Ovary (tissue), 9 donors: ENCODE results near the gene PLCB4. TPM values are rescaled to one million over a fixed set of nuclear protein-coding genes. Genes with fewer than 3 reads are reported as not detected.

ENCODE experiments used
- DNase-seq, 5 donors: peaks; one replicate each; pipeline ENCODE4 v3.0.0-alpha.2; 2019 to 2020
- H3K27ac ChIP-seq, 2 donors: fragments of 200-600 bp; one replicate each; pipeline versions ENCODE4 v1.5.1 to v1.8.0; 2019 to 2022
- H3K27me3 ChIP-seq: fragments of 200-600 bp; one replicate; pipeline ENCODE4 v1.8.0; 2022
- H3K36me3 ChIP-seq: fragments of 200-600 bp; sonication (generic); one replicate; pipeline ENCODE4 v1.5.1; 2019
- H3K4me1 ChIP-seq: one replicate; pipeline ENCODE4 v1.8.1; 2013; ENCODE audit warnings: mild to moderate bottlenecking, moderate library complexity; ENCODE audit not compliant: insufficient read depth
- H3K4me3 ChIP-seq: fragments of 200-600 bp; sonication (generic); one replicate; pipeline ENCODE4 v1.5.1; 2017
- H3K9me3 ChIP-seq, 2 donors: fragments of 200-600 bp in 1 of 2; sonication (generic) in 1 of 2; one replicate each; pipeline versions ENCODE4 v1.5.1 to v1.8.1; 2013 to 2019; ENCODE audit warnings: mild to moderate bottlenecking in 1 of 2, moderate library complexity in 1 of 2
- EP300 ChIP-seq: sonication (generic); formaldehyde crosslinking; IDR thresholded peaks from one replicate; pipeline ENCODE4 v1.6.1; 2017; ENCODE audit warnings: antibody characterized with exemption
- POLR2A ChIP-seq: fragments of 450-650 bp; IDR thresholded peaks from one replicate; pipeline ENCODE4 v1.6.1; 2017; ENCODE audit warnings: antibody characterized with exemption, mild to moderate bottlenecking, moderate library complexity
- WGBS, 3 donors: extraction: QIAGEN DNeasy Blood & Tissue Kit in 1 of 3; methylation state at CpG; one replicate each; pipeline versions ENCODE4 v1.1.5 to v1.1.7; 2013 to 2017; 5-methylcytosine and 5-hydroxymethylcytosine counted together
- intact Hi-C, 4 donors: fragments of 100-400 bp; cut with DNase I; formaldehyde crosslinking; loops; one replicate each; pipeline versions ENCODE4 v1.11.0 to v1.15.1; 2022 to 2023
- polyA plus RNA-seq, 2 donors: library from polyadenylated mRNA; stranded (reverse); fragments of 200-250 nt in 1 of 2; fragments of 350-450 nt in 1 of 2; fragmentation: Illumina TruSeq in 1 of 2; extraction: RNeasy Lipid Tissue Mini Kit (QIAGEN cat#74804) in 1 of 2; gene quantifications; one replicate each; pipeline ENCODE4 v1.2.3, GENCODE V29; 2013 to 2014
- total RNA-seq, 7 donors: library from RNA; depleted of rRNA in 2 of 7; stranded (reverse); fragments of >200 nt in 2 of 7; fragmentation: NEBNext Ultra II Directional in 3 of 7; extraction: Animal tissue kit (Norgen Biotek cat#: 25700) in 3 of 7; gene quantifications; one replicate each; pipeline versions ENCODE4 v1.1.0 to v1.2.4, GENCODE V29; 2016 to 2023
- TF ChIP-seq, protein P1 (sequence below), 3 donors: fragments of 450-650 bp in 2 of 3; fragments of 200-600 bp in 1 of 3; IDR thresholded peaks; one replicate each; pipeline versions ENCODE4 v1.5.1 to v1.8.0; 2016 to 2022; ENCODE audit warnings: antibody characterized with exemption in 3 of 3, mild to moderate bottlenecking in 1 of 3
- donor health status: DM: no; HTN: no; CAD: no; lungs with moderate emphysema.
- donor health status: DM: no; HTN: no; CAD: no.
- donor health status: Bipolar disorder and iron deficiency.
- donor health status: DM: yes; HTN: yes; CAD: no.
- donor health status: DM: no; HTN: no; CAD: no.
- donor health status: DM: yes; HTN: yes; CAD: no.

PLCB4 gene
- total and polyA plus RNA-seq, 9 donors = 2.8 to 11.8 (median 5.6) TPM

DNA sequence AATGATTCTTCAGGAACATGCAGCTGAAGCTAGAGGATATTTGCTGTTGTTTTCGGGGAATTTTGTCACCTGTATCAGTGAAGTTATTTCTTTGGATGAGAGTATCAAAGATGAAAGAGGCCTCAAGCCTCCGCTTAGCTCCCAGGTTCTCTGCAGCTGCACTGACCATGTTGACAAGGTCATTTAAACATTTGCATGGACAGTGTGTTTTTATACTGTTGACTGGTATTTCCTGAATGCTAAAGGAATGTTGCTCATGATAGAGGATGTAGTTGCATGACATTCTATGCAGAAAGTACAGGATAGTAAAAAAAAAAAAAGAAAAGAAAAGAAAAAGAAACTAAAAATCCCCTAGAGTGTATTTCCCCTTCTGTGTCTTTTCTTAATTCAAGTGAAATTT is 279.9 kb downstream of the PLCB4 start:
- no peaks in the 10 kb centered on the region for H3K9me3 ChIP-seq
- DNase-seq = no peak
- H3K27me3 ChIP-seq = no peaks in the 10 kb centered on the region
- no peak overlapping the region for H3K27ac ChIP-seq
- intact Hi-C loops = no loop called here
- H3K4me3 ChIP-seq = no peak overlapping the region
- H3K4me1 ChIP-seq = no peaks in the 10 kb centered on the region
- WGBS, 3 donors = 82 to 91% (median 88%) methylated on average over 2 of the region's 2 CpGs
- TF ChIP-seq POLR2A (no peak), EP300 (no peak)
- TF ChIP-seq, protein P1, sequence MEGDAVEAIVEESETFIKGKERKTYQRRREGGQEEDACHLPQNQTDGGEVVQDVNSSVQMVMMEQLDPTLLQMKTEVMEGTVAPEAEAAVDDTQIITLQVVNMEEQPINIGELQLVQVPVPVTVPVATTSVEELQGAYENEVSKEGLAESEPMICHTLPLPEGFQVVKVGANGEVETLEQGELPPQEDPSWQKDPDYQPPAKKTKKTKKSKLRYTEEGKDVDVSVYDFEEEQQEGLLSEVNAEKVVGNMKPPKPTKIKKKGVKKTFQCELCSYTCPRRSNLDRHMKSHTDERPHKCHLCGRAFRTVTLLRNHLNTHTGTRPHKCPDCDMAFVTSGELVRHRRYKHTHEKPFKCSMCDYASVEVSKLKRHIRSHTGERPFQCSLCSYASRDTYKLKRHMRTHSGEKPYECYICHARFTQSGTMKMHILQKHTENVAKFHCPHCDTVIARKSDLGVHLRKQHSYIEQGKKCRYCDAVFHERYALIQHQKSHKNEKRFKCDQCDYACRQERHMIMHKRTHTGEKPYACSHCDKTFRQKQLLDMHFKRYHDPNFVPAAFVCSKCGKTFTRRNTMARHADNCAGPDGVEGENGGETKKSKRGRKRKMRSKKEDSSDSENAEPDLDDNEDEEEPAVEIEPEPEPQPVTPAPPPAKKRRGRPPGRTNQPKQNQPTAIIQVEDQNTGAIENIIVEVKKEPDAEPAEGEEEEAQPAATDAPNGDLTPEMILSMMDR (IDR thresholded peaks at IDR 0.05) = no peak
- no peaks in the 10 kb centered on the region for H3K36me3 ChIP-seq

DNA sequence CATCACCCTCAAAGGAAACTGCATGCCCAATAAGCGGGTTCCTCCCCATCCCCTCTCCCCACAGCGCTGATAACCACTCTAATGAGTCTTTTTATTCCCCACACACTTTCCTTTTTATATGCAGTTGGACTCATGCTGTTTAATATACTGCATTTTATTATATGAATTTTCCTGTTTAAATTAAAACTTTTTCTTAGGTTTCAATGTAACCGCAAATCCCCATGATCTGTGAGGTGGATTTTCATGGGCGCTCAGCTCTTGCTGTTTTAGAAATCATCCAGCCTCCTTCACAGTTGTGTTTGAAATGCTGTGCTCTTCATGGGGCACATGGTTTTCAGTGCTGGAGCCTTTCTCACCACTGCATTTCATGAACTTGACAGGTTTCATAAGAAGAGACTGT is 280.4 kb downstream of the PLCB4 start:
- intact Hi-C loops = no loop called here
- no peak for DNase-seq
- H3K27me3 ChIP-seq = no peaks in the 10 kb centered on the region
- no peak overlapping the region for H3K4me3 ChIP-seq
- no peak for TF ChIP-seq EP300
- TF ChIP-seq, protein P1 (IDR thresholded peaks at IDR 0.05) = no peak
- no peak for TF ChIP-seq POLR2A
- H3K9me3 ChIP-seq = no peaks in the 10 kb centered on the region
- H3K36me3 ChIP-seq = no peaks in the 10 kb centered on the region
- WGBS, 3 donors = 95 to 98% (median 96%) methylated on average over 4 of the region's 4 CpGs
- no peak overlapping the region for H3K27ac ChIP-seq
- H3K4me1 ChIP-seq = no peaks in the 10 kb centered on the region

DNA sequence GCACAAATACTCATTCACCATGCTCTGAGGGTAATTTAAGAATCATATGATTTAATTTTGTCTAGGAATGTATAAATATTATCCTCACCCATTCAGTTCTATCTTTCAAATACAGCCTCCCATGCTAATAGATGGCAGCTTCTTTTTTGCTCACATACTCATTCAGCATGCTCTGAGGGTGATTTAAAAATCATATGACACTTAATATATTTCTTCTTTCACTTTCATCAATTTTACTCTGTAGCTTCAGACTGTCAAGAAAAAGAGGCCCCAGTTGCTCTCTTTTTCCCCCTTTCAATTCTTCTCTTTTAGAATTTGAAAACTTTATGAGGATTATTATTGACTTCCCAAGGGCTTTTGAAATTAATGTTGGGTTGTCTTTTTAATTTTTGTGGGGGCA is 283.9 kb downstream of the PLCB4 start:
- H3K27me3 ChIP-seq = no peaks in the 10 kb centered on the region
- H3K9me3 ChIP-seq = no peaks in the 10 kb centered on the region
- no peak for DNase-seq
- no peak overlapping the region for H3K27ac ChIP-seq
- H3K4me3 ChIP-seq = no peak overlapping the region
- TF ChIP-seq EP300 (no peak), POLR2A (no peak)
- TF ChIP-seq, protein P1 (IDR thresholded peaks at IDR 0.05) = no peak
- intact Hi-C loops = no loop called here
- no peaks in the 10 kb centered on the region for H3K36me3 ChIP-seq
- no peaks in the 10 kb centered on the region for H3K4me1 ChIP-seq

DNA sequence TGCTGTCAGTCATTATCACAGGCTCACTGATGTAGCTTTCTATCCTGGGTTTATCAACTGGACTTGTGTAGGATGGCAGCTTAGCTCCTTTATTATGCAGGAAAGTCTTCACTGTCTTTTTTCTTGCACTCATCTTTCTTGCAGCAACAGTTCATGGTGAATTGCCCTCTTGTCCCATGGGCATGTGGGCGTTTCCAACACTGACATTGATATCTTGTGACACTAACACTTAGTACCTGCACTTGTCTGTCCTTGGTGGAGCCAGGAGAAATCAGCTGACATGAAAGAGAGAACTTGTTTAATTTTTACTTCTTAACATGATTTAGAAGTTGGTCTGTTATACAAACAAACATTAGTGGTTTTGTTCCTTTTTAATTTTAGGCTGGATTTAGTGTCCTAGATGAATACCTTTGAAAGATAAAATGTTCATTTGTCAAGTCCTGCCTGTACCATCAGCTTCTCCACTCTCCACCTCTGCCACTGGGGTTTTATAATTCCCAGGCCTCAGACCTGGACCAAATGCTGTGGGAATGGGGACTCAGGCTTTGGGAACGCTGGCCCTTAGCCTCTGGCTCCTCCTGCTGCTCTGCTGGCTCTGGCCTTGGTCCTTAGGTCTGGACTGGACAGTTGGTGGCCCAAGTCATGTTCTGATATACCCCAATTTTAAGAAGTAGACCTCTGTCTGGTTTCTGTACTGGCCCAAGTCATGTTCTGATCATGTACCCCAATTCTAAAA is 284.5 kb downstream of the PLCB4 start:
- WGBS, 3 donors = 80 to 91% (median 84%) methylated on average over 2 of the region's 2 CpGs
- Histone ChIP-seq H3K4me1 (no peaks in the 10 kb centered on the region), H3K27ac (no peak overlapping the region), H3K36me3 (no peaks in the 10 kb centered on the region), H3K4me3 (no peak overlapping the region), H3K27me3 (no peaks in the 10 kb centered on the region), H3K9me3 (no peaks in the 10 kb centered on the region)
- TF ChIP-seq POLR2A (no peak), EP300 (no peak)
- TF ChIP-seq, protein P1 (IDR thresholded peaks at IDR 0.05) = no peak
- no peak for DNase-seq
- intact Hi-C loops = no loop called here
